Natural killer cell treated with Interleukin-12 subunit alpha and Interleukin-12 subunit beta and Interleukin-15 and Interleukin-18, amount 100 ng/mL, for 72 hours (primary cell): ENCODE data around the gene ALDH1A1. TPM values are rescaled to one million over a fixed set of nuclear protein-coding genes. Genes with fewer than 3 reads are reported as not detected.

Experiments used
- ATAC-seq, 2 donors: fragments of 150-1000 bp; cut with Tn5 transposase in 1 of 2; sonication (Bioruptor Pico), chemical (Tn5 transposase) in 1 of 2; 2 replicates each; pipeline ENCODE4 v1.10.0; 2021
- DNase-seq: peaks from one replicate; pipeline ENCODE4 v3.0.0; 2022; ENCODE audit warnings: low spot score
- H3K27ac Mint-ChIP-seq, 2 donors: 1 replicate in 1 of 2; 2 replicates in 1 of 2; pipeline ENCODE4 v1.8.0; 2022; ENCODE audit warnings: mixed read lengths in 2 of 2, mild to moderate bottlenecking in 1 of 2, moderate library complexity in 1 of 2
- H3K27me3 Mint-ChIP-seq, 2 donors: 1 replicate in 1 of 2; 2 replicates in 1 of 2; pipeline ENCODE4 v1.8.0; 2022; ENCODE audit warnings: mixed read lengths in 2 of 2
- H3K36me3 Mint-ChIP-seq: one replicate; pipeline ENCODE4 v1.8.0; 2022; ENCODE audit warnings: mixed read lengths
- H3K4me1 Mint-ChIP-seq, 2 donors: 1 replicate in 1 of 2; 2 replicates in 1 of 2; pipeline ENCODE4 v1.8.0; 2022; ENCODE audit warnings: low read depth in 2 of 2, mixed read lengths in 2 of 2, mild to moderate bottlenecking in 1 of 2
- H3K4me3 Mint-ChIP-seq: one replicate; pipeline ENCODE4 v1.8.0; 2022; ENCODE audit warnings: mixed read lengths
- H3K9me3 Mint-ChIP-seq: 2 replicates; pipeline ENCODE4 v1.8.0; 2022; ENCODE audit warnings: mixed read lengths
- total RNA-seq, 2 donors: library from RNA; stranded (reverse); gene quantifications; one replicate each; pipeline ENCODE4 v1.2.3, GENCODE V29; 2022

The ALDH1A1 gene
- total RNA-seq, 2 donors from 2014 or later = not detected

GRCh38 chr9:72898784-72899733 lies 53.8 kb downstream of the ALDH1A1 start:
- ATAC-seq (no peak), DNase-seq (no peak)
- H3K36me3 Mint-ChIP-seq = no peaks in the 10 kb centered on the region
- peaks cover 0 to 6% of the 10 kb centered on the region in 2 donors for H3K27me3 Mint-ChIP-seq
- no peak overlapping the region for H3K4me3 Mint-ChIP-seq
- H3K9me3 Mint-ChIP-seq = no peaks in the 10 kb centered on the region
- H3K4me1 Mint-ChIP-seq = no peaks in the 10 kb centered on the region
- H3K27ac Mint-ChIP-seq = no peak overlapping the region

- Mint-ChIP-seq H3K36me3 (no peaks in the 10 kb centered on the region), H3K9me3 (no peaks in the 10 kb centered on the region), H3K4me3 (no peak overlapping the region), H3K27me3 (peaks cover 0 to 3% of the 10 kb centered on the region in 2 donors), H3K4me1 (no peaks in the 10 kb centered on the region), H3K27ac (no peak overlapping the region)
- ATAC-seq (no peak), DNase-seq (no peak)
These were observed 54.5 kb downstream of the ALDH1A1 start for GRCh38 chr9:72898360-72898759.

- DNase-seq (no peak), ATAC-seq (no peak)
- no peak overlapping the region for H3K27ac Mint-ChIP-seq
- H3K36me3 Mint-ChIP-seq = no peaks in the 10 kb centered on the region
- H3K9me3 Mint-ChIP-seq = no peaks in the 10 kb centered on the region
- peaks cover 0 to 3% of the 10 kb centered on the region in 2 donors for H3K27me3 Mint-ChIP-seq
- no peaks in the 10 kb centered on the region for H3K4me1 Mint-ChIP-seq
- no peak overlapping the region for H3K4me3 Mint-ChIP-seq
These were observed 55.7 kb downstream of the ALDH1A1 start for GRCh38 chr9:72897069-72897649.

GRCh38 chr9:72896439-72896838 lies 56.4 kb downstream of the ALDH1A1 start:
- no peaks in the 10 kb centered on the region for H3K9me3 Mint-ChIP-seq
- no peak overlapping the region for H3K4me3 Mint-ChIP-seq
- no peak for ATAC-seq
- DNase-seq = no peak
- no peaks in the 10 kb centered on the region for H3K4me1 Mint-ChIP-seq
- H3K27ac Mint-ChIP-seq = no peak overlapping the region
- peaks cover 0 to 3% of the 10 kb centered on the region in 2 donors for H3K27me3 Mint-ChIP-seq
- no peaks in the 10 kb centered on the region for H3K36me3 Mint-ChIP-seq

- Mint-ChIP-seq H3K36me3 (no peaks in the 10 kb centered on the region), H3K4me3 (no peak overlapping the region), H3K27ac (no peak overlapping the region), H3K27me3 (peaks cover under 1 to 3% of the 10 kb centered on the region in 2 donors), H3K4me1 (no peaks in the 10 kb centered on the region), H3K9me3 (no peaks in the 10 kb centered on the region)
- ATAC-seq (no peak), DNase-seq (no peak)
These were observed 57.7 kb downstream of the ALDH1A1 start for GRCh38 chr9:72895122-72895521.

- H3K27ac Mint-ChIP-seq = no peak overlapping the region
These were observed 58.5 kb downstream of the ALDH1A1 start for GRCh38 chr9:72894342-72894741.

GRCh38 chr9:72893437-72893836 lies 59.4 kb downstream of the ALDH1A1 start:
- ATAC-seq (no peak), DNase-seq (no peak)
- H3K27me3 Mint-ChIP-seq = peaks cover 5 to 14% of the 10 kb centered on the region in 2 donors
- H3K4me1 Mint-ChIP-seq = no peaks in the 10 kb centered on the region
- H3K4me3 Mint-ChIP-seq = no peak overlapping the region
- H3K27ac Mint-ChIP-seq = no peak overlapping the region
- no peaks in the 10 kb centered on the region for H3K36me3 Mint-ChIP-seq
- H3K9me3 Mint-ChIP-seq = no peaks in the 10 kb centered on the region

More at GRCh38 chr9:72894342-72894741, 58.5 kb downstream of the ALDH1A1 start:
- peaks cover 5 to 8% of the 10 kb centered on the region in 2 donors for H3K27me3 Mint-ChIP-seq
- ATAC-seq (no peak), DNase-seq (no peak)
- no peaks in the 10 kb centered on the region for H3K9me3 Mint-ChIP-seq
- no peak overlapping the region for H3K4me3 Mint-ChIP-seq
- no peaks in the 10 kb centered on the region for H3K4me1 Mint-ChIP-seq
- no peaks in the 10 kb centered on the region for H3K36me3 Mint-ChIP-seq

GRCh38 chr9:72891043-72891442 lies 61.8 kb downstream of the ALDH1A1 start:
- ATAC-seq (no peak), DNase-seq (no peak)
- H3K4me1 Mint-ChIP-seq = no peaks in the 10 kb centered on the region
- no peaks in the 10 kb centered on the region for H3K9me3 Mint-ChIP-seq
- peaks cover 3 to 14% of the 10 kb centered on the region in 2 donors for H3K27me3 Mint-ChIP-seq
- H3K4me3 Mint-ChIP-seq = no peak overlapping the region
- no peak overlapping the region for H3K27ac Mint-ChIP-seq
- H3K36me3 Mint-ChIP-seq = no peaks in the 10 kb centered on the region

- H3K27ac Mint-ChIP-seq = no peak overlapping the region
- no peak for DNase-seq
- ATAC-seq = no peak
- H3K9me3 Mint-ChIP-seq = no peaks in the 10 kb centered on the region
- no peak overlapping the region for H3K4me3 Mint-ChIP-seq
- H3K4me1 Mint-ChIP-seq = no peaks in the 10 kb centered on the region
- H3K27me3 Mint-ChIP-seq = peaks cover 3 to 14% of the 10 kb centered on the region in 2 donors
- H3K36me3 Mint-ChIP-seq = no peaks in the 10 kb centered on the region
These were observed 63.9 kb downstream of the ALDH1A1 start for GRCh38 chr9:72888943-72889342.

- Mint-ChIP-seq H3K36me3 (no peaks in the 10 kb centered on the region), H3K27me3 (peaks cover 3 to 14% of the 10 kb centered on the region in 2 donors), H3K4me1 (no peaks in the 10 kb centered on the region), H3K27ac (no peak overlapping the region), H3K9me3 (no peaks in the 10 kb centered on the region), H3K4me3 (no peak overlapping the region)
- DNase-seq (no peak), ATAC-seq (no peak)
These were observed 64.8 kb downstream of the ALDH1A1 start for GRCh38 chr9:72888067-72888466.

- H3K9me3 Mint-ChIP-seq = no peaks in the 10 kb centered on the region
- no peak overlapping the region for H3K4me3 Mint-ChIP-seq
- no peaks in the 10 kb centered on the region for H3K36me3 Mint-ChIP-seq
- peaks cover 3 to 14% of the 10 kb centered on the region in 2 donors for H3K27me3 Mint-ChIP-seq
- H3K4me1 Mint-ChIP-seq = no peaks in the 10 kb centered on the region
- DNase-seq (no peak), ATAC-seq (no peak)
- no peak overlapping the region for H3K27ac Mint-ChIP-seq
These were observed 66.5 kb downstream of the ALDH1A1 start for GRCh38 chr9:72886386-72886785.

- Mint-ChIP-seq H3K9me3 (no peaks in the 10 kb centered on the region), H3K4me1 (no peaks in the 10 kb centered on the region), H3K27ac (no peak overlapping the region), H3K36me3 (no peaks in the 10 kb centered on the region), H3K4me3 (no peak overlapping the region), H3K27me3 (peaks cover 2 to 8% of the 10 kb centered on the region in 2 donors)
- DNase-seq (no peak), ATAC-seq (no peak)
These were observed 68.3 kb downstream of the ALDH1A1 start for GRCh38 chr9:72884508-72884907.

GRCh38 chr9:72883875-72884274 lies 69.0 kb downstream of the ALDH1A1 start:
- Mint-ChIP-seq H3K4me3 (no peak overlapping the region), H3K4me1 (no peaks in the 10 kb centered on the region)

GRCh38 chr9:72882117-72882775 lies 70.6 kb downstream of the ALDH1A1 start:
- DNase-seq (no peak), ATAC-seq (no peak)
- H3K9me3 Mint-ChIP-seq = no peaks in the 10 kb centered on the region
- no peaks in the 10 kb centered on the region for H3K4me1 Mint-ChIP-seq
- no peak overlapping the region for H3K27ac Mint-ChIP-seq
- H3K4me3 Mint-ChIP-seq = no peak overlapping the region
- H3K36me3 Mint-ChIP-seq = no peaks in the 10 kb centered on the region
- peaks cover 0 to 3% of the 10 kb centered on the region in 2 donors for H3K27me3 Mint-ChIP-seq

More at GRCh38 chr9:72883875-72884274, 69.0 kb downstream of the ALDH1A1 start:
- Mint-ChIP-seq H3K27ac (no peak overlapping the region), H3K27me3 (peaks cover 0 to 1% of the 10 kb centered on the region in 2 donors), H3K36me3 (no peaks in the 10 kb centered on the region), H3K9me3 (no peaks in the 10 kb centered on the region)
- ATAC-seq (no peak), DNase-seq (no peak)
